Renal pelvis (tissue), 12 donors: ENCODE measurements around the gene PLIN1. TPM values are rescaled to one million over a fixed set of nuclear protein-coding genes. Genes with fewer than 3 reads are reported as not detected.
A peak's percentile ranks its signal among the peaks of the same experiment; 100 is the strongest.
"Not testable (repeated sequence)": the region's sequence is repeated elsewhere in the genome, so short reads cannot be mapped to it uniquely, and the experiment has no call there.

Experiments
- DNase-seq: peaks from one replicate; pipeline ENCODE4 v3.0.0-alpha.2; 2013
- long read RNA-seq, 16 experiments: transcript quantifications; one replicate each; lab custom pipeline, GENCODE V29; 2026
- polyA plus RNA-seq, 3 donors: library from polyadenylated mRNA; unstranded; fragments of 120-200 nt; gene quantifications; one replicate each; pipeline ENCODE4 v1.2.1, GENCODE V29; 2013; ENCODE audit not compliant: insufficient read length in 3 of 3

Gene PLIN1
- polyA plus RNA-seq = 1 to 10 TPM in 2 of 3 donors, under 1 TPM in 1; 0.97 to 1.4 (median 1.3) TPM
- long read RNA-seq, donor 1 = 0 reads
- long read RNA-seq, donor 2 = 0 reads
- long read RNA-seq, donor 3 = 0 reads
- long read RNA-seq, donor 4 = 0 reads
- long read RNA-seq, donor 5 = 0 reads
- long read RNA-seq, donor 6 = 0 reads
- long read RNA-seq, donor 7 = 0 reads
- long read RNA-seq, donor 8 = 0 reads
- long read RNA-seq, donor 9 = 0 reads
- long read RNA-seq, donor 10 = 0 reads
- long read RNA-seq, donor 11 = 0 reads
- long read RNA-seq, donor 12 = 0 reads
- long read RNA-seq, donor 13 = 0 reads
- long read RNA-seq, donor 14 = 0 reads
- long read RNA-seq, donor 15 = 0 reads
- long read RNA-seq, donor 16 = 0 reads

- no peak for DNase-seq
Measured at GRCh38 chr15:89679212-89679611, at the start of gene PLIN1. Gene PLIN1 (minus strand): TSS chr15:89679367. CDS start chr15:89677489, 1,878 bp downstream.

GRCh38 chr15:89728254-89728653 lies 49.1 kb upstream of the PLIN1 start:
- DNase-seq = peak; percentile 30

- DNase-seq = no peak
Measured at GRCh38 chr15:89725064-89725463, 45.9 kb upstream of the PLIN1 start.

- no peak for DNase-seq
Measured at GRCh38 chr15:89724621-89725020, 45.5 kb upstream of the PLIN1 start.

- no peak for DNase-seq
Measured at GRCh38 chr15:89723031-89723430, 43.9 kb upstream of the PLIN1 start.

- no peak for DNase-seq
Measured at GRCh38 chr15:89714775-89715174, 35.6 kb upstream of the PLIN1 start.

GRCh38 chr15:89707577-89707976 lies 28.4 kb upstream of the PLIN1 start:
- no peak for DNase-seq

GRCh38 chr15:89704411-89704810 lies 25.2 kb upstream of the PLIN1 start:
- no peak for DNase-seq

- DNase-seq = no peak
Measured at GRCh38 chr15:89695198-89695597, 16.0 kb upstream of the PLIN1 start.

- DNase-seq = no peak
Measured at GRCh38 chr15:89693696-89694095, 14.5 kb upstream of the PLIN1 start.

GRCh38 chr15:89693091-89693490 lies 13.9 kb upstream of the PLIN1 start:
- DNase-seq = no peak

GRCh38 chr15:89690276-89691218 lies 11.4 kb upstream of the PLIN1 start, which contains the start of the genes PEX11A and WDR93:
Gene PEX11A (minus strand): TSS chr15:89690754. CDS start chr15:89690632, 122 bp downstream.
Gene WDR93 (plus strand): TSS chr15:89690811. CDS start chr15:89701747, 10,936 bp downstream.
- peak; percentile 86 for DNase-seq

GRCh38 chr15:89689930-89690275 lies 10.7 kb upstream of the PLIN1 start:
- not testable (repeated sequence) for DNase-seq

GRCh38 chr15:89686522-89686921 lies 7.4 kb upstream of the PLIN1 start:
- no peak for DNase-seq

- no peak for DNase-seq
Measured at GRCh38 chr15:89685995-89686394, 6.8 kb upstream of the PLIN1 start.

- DNase-seq = no peak
Measured at GRCh38 chr15:89681146-89681545, 2.0 kb upstream of the PLIN1 start.

GRCh38 chr15:89680282-89680873 lies 1.2 kb upstream of the PLIN1 start:
- DNase-seq = no peak

GRCh38 chr15:89677381-89677780 lies 1.8 kb downstream of the PLIN1 start:
- no peak for DNase-seq

- DNase-seq = no peak
Measured at GRCh38 chr15:89675606-89676005, 3.6 kb downstream of the PLIN1 start.

GRCh38 chr15:89674526-89674925 lies 4.6 kb downstream of the PLIN1 start:
- DNase-seq = no peak

GRCh38 chr15:89673165-89673512 lies 6.0 kb downstream of the PLIN1 start:
- no peak for DNase-seq
